ENCODE results near the gene ZNF574. TPM values are rescaled to one million over a fixed set of nuclear protein-coding genes. Genes with fewer than 3 reads are reported as not detected.

ZNF574 gene
- total RNA-seq, 4 donors from 2014 or later = 11.0 to 24.2 (median 17.0) TPM

GRCh38 chr19:42121036-42121621, 45.2 kb downstream of the ZNF574 start:
- H3K4me1 ChIP-seq = peaks cover 0 to 47% (median 25%) of the 10 kb centered on the region in 4 donors
- peak overlapping the region in 3 of 4 donors; percentile 48 to 85 (median 63) for H3K27ac ChIP-seq
- H3K27me3 ChIP-seq = no peaks in the 10 kb centered on the region
- no peaks in the 10 kb centered on the region for H3K36me3 ChIP-seq
- no peak for TF ChIP-seq POLR2A (IDR thresholded peaks at IDR 0.05)
- TF ChIP-seq, protein P1, sequence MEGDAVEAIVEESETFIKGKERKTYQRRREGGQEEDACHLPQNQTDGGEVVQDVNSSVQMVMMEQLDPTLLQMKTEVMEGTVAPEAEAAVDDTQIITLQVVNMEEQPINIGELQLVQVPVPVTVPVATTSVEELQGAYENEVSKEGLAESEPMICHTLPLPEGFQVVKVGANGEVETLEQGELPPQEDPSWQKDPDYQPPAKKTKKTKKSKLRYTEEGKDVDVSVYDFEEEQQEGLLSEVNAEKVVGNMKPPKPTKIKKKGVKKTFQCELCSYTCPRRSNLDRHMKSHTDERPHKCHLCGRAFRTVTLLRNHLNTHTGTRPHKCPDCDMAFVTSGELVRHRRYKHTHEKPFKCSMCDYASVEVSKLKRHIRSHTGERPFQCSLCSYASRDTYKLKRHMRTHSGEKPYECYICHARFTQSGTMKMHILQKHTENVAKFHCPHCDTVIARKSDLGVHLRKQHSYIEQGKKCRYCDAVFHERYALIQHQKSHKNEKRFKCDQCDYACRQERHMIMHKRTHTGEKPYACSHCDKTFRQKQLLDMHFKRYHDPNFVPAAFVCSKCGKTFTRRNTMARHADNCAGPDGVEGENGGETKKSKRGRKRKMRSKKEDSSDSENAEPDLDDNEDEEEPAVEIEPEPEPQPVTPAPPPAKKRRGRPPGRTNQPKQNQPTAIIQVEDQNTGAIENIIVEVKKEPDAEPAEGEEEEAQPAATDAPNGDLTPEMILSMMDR (IDR thresholded peaks at IDR 0.05) = no peak
- no peaks in the 10 kb centered on the region for H3K9me3 ChIP-seq
- DNase-seq = no peak
- H3K4me3 ChIP-seq = peak overlapping the region in 1 of 4 donors; percentile 5

- peak in 2 of 3 donors; percentile 87 to 88 for DNase-seq
- Histone ChIP-seq H3K27ac (peak overlapping the region in 3 of 4 donors; percentile 48 to 85 (median 63)), H3K4me1 (peaks cover 0 to 43% (median 22%) of the 10 kb centered on the region in 4 donors), H3K27me3 (no peaks in the 10 kb centered on the region), H3K9me3 (no peaks in the 10 kb centered on the region), H3K36me3 (no peaks in the 10 kb centered on the region), H3K4me3 (peak overlapping the region in 1 of 4 donors; percentile 5)
- TF ChIP-seq POLR2A (IDR thresholded peaks at IDR 0.05) = no peak
- TF ChIP-seq, protein P1 (IDR thresholded peaks at IDR 0.05) = no peak
Measured at GRCh38 chr19:42121656-42122069, 45.7 kb downstream of the ZNF574 start.

DNA sequence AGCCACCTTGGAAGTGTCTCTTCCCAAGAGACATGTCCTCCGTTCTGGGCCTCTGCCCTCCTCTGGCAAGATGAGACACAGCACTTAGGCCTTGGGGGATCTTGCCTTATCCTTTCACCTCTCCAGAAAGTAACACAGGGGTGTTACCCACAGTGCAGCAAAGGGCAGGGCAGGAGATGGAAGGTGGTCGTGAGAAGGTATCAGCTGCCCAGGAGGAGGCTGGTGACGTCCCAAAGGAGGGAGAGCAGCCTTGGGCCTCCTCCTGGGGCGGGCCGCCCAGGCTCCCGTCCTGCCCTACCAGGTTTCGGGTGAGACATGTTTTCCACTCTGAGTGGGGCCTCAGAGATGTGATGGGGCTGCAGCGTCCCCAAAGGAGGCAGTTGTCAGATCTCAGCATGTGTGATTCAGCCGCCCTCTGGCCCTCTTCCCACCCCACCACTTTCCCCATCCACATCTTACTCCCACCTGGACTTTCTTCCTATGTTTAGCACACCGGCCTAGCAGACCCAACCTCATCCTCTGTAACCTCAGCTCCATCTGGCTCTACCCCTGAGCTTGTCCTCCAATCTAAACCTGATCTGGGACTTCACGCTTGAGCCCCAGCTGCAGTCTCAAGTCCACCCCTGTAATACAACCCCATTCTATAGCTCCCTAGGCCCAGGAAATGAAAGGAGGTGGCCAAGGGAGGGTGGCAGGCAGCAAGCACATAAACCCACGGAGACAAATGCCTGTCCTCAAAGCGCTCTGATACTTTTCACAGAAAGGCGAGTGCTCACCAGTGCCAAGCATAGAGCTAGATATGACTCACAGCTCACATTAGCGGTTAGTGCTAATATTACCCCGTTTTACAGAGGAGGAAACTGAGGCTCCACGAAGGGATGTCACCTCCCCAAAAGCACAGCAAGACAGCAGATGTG, 47.0 kb downstream of the ZNF574 start:
- Histone ChIP-seq H3K27ac (peak overlapping the region; percentile 5 to 85 (median 56)), H3K9me3 (no peaks in the 10 kb centered on the region), H3K4me1 (peaks cover 0 to 39% (median 23%) of the 10 kb centered on the region in 4 donors), H3K27me3 (no peaks in the 10 kb centered on the region), H3K4me3 (peak overlapping the region in 1 of 4 donors; percentile 22), H3K36me3 (no peaks in the 10 kb centered on the region)
- DNase-seq = no peak
- TF ChIP-seq, protein P1 (IDR thresholded peaks at IDR 0.05) = no peak
- no peak for TF ChIP-seq POLR2A (IDR thresholded peaks at IDR 0.05)

- no peaks in the 10 kb centered on the region for H3K9me3 ChIP-seq
- no peaks in the 10 kb centered on the region for H3K27me3 ChIP-seq
- H3K27ac ChIP-seq = peak overlapping the region in 3 of 4 donors; percentile 48 to 85 (median 63)
- H3K4me1 ChIP-seq = peaks cover 0 to 40% (median 23%) of the 10 kb centered on the region in 4 donors
- TF ChIP-seq, protein P1 (IDR thresholded peaks at IDR 0.05) = no peak
- no peak for TF ChIP-seq POLR2A (IDR thresholded peaks at IDR 0.05)
- H3K36me3 ChIP-seq = no peaks in the 10 kb centered on the region
- DNase-seq = no peak
- no peak overlapping the region for H3K4me3 ChIP-seq
Measured at GRCh38 chr19:42123765-42124164, 47.8 kb downstream of the ZNF574 start.

DNA sequence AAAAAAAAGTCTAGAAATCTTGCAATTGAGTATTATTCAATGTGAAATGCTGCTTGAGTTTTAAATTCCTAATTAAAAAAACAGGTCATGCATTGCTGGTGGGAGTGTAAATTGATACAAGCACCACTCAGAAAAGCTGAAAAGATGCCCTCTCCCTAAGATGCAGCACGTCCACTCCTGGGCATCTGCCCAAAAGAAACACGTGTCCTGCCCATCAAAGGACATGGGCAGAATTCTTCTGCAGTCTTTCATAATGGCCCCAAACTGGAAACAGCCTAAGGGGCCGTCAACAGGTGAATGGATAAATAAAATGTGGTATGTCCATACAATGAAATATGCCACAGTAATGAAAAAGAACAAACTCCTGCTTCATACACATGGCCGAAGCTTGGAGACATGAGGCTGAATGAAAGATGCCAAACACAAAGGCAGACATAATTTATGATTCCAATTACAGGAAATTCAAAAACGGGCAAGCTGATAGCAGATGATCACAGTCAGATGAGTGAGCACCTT, 48.5 kb downstream of the ZNF574 start:
- Histone ChIP-seq H3K4me1 (peaks cover 0 to 40% (median 23%) of the 10 kb centered on the region in 4 donors), H3K36me3 (no peaks in the 10 kb centered on the region), H3K9me3 (no peaks in the 10 kb centered on the region), H3K4me3 (no peak overlapping the region), H3K27ac (peak overlapping the region in 1 of 4 donors; percentile 85), H3K27me3 (no peaks in the 10 kb centered on the region)
- TF ChIP-seq, protein P1 (IDR thresholded peaks at IDR 0.05) = no peak
- TF ChIP-seq POLR2A (IDR thresholded peaks at IDR 0.05) = no peak
- no peak for DNase-seq
